GM12892 (cell line): ENCODE data around the gene RPS6KA2.

Experiments used
- POLR2A ChIP-seq: IDR thresholded peaks from 2 replicates; pipeline ENCODE4 v1.6.1; 2011; ENCODE audit warnings: low read depth, low read length, control low read depth
- POLR2AphosphoS5 ChIP-seq: IDR thresholded peaks from 2 replicates; pipeline ENCODE4 v1.6.1; 2011; ENCODE audit warnings: low read depth, low read length, control low read depth
- TAF1 ChIP-seq: IDR thresholded peaks from 2 replicates; pipeline ENCODE4 v1.6.1; 2011; ENCODE audit warnings: low read depth, mild to moderate bottlenecking, control low read depth, low read length, borderline replicate concordance

DNA sequence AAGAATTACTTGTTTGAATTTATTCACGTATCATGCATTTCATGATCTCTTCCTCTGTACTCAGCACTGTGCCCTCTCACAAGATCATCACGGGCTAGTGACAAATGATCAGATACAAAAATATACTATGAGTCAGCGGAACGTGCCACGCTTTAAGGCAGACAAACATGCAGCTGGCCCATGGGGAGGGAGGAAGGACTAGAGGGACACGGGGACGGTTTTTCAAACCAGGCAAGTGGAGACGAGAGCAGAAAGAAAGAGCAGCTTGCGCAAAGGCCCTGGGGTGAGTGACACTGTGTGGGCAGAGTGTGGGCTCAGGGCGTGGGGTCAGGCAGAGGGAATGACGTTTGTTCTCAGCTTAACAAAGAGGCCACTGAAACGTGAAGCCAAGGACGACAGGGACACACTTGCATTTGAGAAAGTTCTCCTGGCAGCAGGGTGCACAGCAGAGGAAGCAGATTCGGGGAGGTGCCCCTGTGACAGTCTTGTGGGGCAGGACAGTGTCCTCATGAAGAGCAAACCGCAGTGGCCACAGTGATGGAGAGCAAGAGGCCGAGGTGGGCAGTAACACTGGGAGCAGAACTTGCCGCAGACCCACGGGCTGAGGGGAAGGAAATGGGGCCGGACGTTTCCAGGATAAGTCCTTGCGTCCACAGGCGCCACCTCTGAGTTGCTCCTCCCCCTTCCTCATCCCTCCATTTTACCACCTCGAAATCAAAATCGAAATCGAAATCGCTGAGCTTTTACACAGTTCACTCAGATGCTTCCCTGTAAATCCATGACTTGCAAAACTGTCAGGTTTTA, 6.9 kb upstream of the RPS6KA2 start:
- no peak for TF ChIP-seq TAF1
- TF ChIP-seq POLR2A = no peak
- no peak for TF ChIP-seq POLR2AphosphoS5
